ENCODE results near the gene MAPK8. TPM values are rescaled to one million over a fixed set of nuclear protein-coding genes. Genes with fewer than 3 reads are reported as not detected.

MAPK8 gene
- polyA plus RNA-seq, 3 donors: 18.4 to 21.1 (median 18.5) TPM

DNA sequence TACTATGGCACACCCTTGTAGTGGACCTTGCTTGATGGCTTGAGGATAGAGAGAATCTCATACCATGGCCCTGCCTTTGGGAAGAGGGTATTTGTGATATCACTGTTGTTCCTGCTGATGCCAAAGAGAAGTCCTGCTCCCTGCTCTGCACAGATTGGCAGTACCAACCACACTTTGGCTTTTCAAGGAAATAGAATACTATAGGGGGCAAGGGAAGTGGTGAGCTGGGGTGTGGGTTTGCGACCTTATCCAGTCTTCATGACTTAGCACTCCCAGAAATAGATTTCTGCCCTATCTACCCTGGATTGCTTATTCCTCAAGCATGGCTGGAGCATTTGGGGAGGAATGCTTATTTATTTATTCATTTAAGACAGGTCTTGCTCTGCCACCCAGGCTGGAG is 6.8 kb upstream of the MAPK8 start:
- no peaks in the 10 kb centered on the region for H3K79me2 ChIP-seq (ENCODE audit: insufficient read depth, low read length)
- no peak overlapping the region for H3K4me2 ChIP-seq (replicated peaks; ENCODE audit: extremely low read depth, low read length, poor library complexity, severe bottlenecking)
- TF ChIP-seq, protein P1, sequence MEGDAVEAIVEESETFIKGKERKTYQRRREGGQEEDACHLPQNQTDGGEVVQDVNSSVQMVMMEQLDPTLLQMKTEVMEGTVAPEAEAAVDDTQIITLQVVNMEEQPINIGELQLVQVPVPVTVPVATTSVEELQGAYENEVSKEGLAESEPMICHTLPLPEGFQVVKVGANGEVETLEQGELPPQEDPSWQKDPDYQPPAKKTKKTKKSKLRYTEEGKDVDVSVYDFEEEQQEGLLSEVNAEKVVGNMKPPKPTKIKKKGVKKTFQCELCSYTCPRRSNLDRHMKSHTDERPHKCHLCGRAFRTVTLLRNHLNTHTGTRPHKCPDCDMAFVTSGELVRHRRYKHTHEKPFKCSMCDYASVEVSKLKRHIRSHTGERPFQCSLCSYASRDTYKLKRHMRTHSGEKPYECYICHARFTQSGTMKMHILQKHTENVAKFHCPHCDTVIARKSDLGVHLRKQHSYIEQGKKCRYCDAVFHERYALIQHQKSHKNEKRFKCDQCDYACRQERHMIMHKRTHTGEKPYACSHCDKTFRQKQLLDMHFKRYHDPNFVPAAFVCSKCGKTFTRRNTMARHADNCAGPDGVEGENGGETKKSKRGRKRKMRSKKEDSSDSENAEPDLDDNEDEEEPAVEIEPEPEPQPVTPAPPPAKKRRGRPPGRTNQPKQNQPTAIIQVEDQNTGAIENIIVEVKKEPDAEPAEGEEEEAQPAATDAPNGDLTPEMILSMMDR (IDR thresholded peaks at IDR 0.05): no peak
- DNase-seq: no peak
- H3K9ac ChIP-seq (ENCODE audit: insufficient read depth, low read length, poor library complexity, severe bottlenecking): no peak overlapping the region
- no peaks in the 10 kb centered on the region for H3K4me1 ChIP-seq (ENCODE audit: control insufficient read depth in 1 of 2, insufficient read depth in 2 of 2, low read length in 2 of 2)
- H2AFZ ChIP-seq (ENCODE audit: insufficient read depth, low read depth, low read length, poor library complexity, severe bottlenecking): no peak overlapping the region
- H3K9me3 Mint-ChIP-seq: peaks cover 0 to 1% (median 0%) of the 10 kb centered on the region in 7 donors
- no peaks in the 10 kb centered on the region for H3K27me3 ChIP-seq (ENCODE audit: control insufficient read depth in 2 of 2, insufficient read depth in 2 of 2, low read length in 2 of 2)
- no peaks in the 10 kb centered on the region for H3K36me3 ChIP-seq (replicated peaks in 1 of 2; ENCODE audit: control insufficient read depth in 1 of 2, insufficient read depth in 2 of 2, low read length in 2 of 2)
- WGBS (ENCODE audit: insufficient coverage): no CpG with 5 or more reads among the region's 1 CpG
- H3K4me3 ChIP-seq (replicated peaks in 1 of 3; ENCODE audit: low read depth in 2 of 3, low read length in 3 of 3): no peak overlapping the region
- H3K27ac ChIP-seq (ENCODE audit: low read depth in 1 of 2, low read length in 2 of 2): no peak overlapping the region
- intact Hi-C loops (cut with micrococcal nuclease): loop anchor here in 1 of 2 donors (10.0 kb wide), 1 partner anchor 1245 kb away; no protein-coding TSS in a partner anchor
- no peak overlapping the region for H3K4me3 Mint-ChIP-seq
- H3K27me3 Mint-ChIP-seq (ENCODE audit: low read depth in 3 of 3): peaks cover 3 to 8% (median 5%) of the 10 kb centered on the region in 3 donors
- no peaks in the 10 kb centered on the region for H3K36me3 Mint-ChIP-seq
- no peaks in the 10 kb centered on the region for H3K9me3 ChIP-seq (replicated peaks in 1 of 2; ENCODE audit: control insufficient read depth in 1 of 2, insufficient read depth in 1 of 2, low read length in 2 of 2)
- no peaks in the 10 kb centered on the region for H4K20me1 ChIP-seq (ENCODE audit: insufficient read depth, low read length)
- peaks cover 2% of the 10 kb centered on the region for H3K4me1 Mint-ChIP-seq
- no peak overlapping the region for H3K27ac Mint-ChIP-seq

DNA sequence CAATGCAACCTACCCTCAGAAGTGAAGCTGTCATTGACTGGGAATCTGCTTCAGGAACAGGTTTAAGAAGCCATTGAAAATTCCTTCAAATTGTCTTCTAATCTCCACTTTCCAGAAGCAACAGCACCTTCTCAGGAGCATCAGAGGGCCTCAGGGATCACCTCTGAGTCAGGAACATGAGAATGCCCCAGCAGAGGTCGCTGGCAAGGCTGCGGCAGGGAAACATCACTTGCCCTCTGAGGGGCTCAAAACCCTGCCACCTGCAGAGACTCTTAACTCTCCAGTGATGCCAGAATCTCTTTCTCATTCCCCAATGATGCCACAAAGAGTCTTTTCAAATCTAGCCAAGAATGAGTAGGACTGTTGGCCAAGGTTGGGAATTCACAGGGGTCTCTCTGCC is 5.9 kb upstream of the MAPK8 start:
- no peak overlapping the region for H3K9ac ChIP-seq (ENCODE audit: insufficient read depth, low read length, poor library complexity, severe bottlenecking)
- no peak overlapping the region for H3K27ac ChIP-seq (ENCODE audit: low read depth in 1 of 2, low read length in 2 of 2)
- no peak overlapping the region for H3K27ac Mint-ChIP-seq
- no peaks in the 10 kb centered on the region for H3K79me2 ChIP-seq (ENCODE audit: insufficient read depth, low read length)
- H3K4me1 Mint-ChIP-seq: peaks cover 2% of the 10 kb centered on the region
- H3K27me3 ChIP-seq (ENCODE audit: control insufficient read depth in 2 of 2, insufficient read depth in 2 of 2, low read length in 2 of 2): no peaks in the 10 kb centered on the region
- DNase-seq: no peak
- peaks cover 0 to 1% (median 0%) of the 10 kb centered on the region in 7 donors for H3K9me3 Mint-ChIP-seq
- H3K9me3 ChIP-seq (replicated peaks in 1 of 2; ENCODE audit: control insufficient read depth in 1 of 2, insufficient read depth in 1 of 2, low read length in 2 of 2): no peaks in the 10 kb centered on the region
- no peaks in the 10 kb centered on the region for H4K20me1 ChIP-seq (ENCODE audit: insufficient read depth, low read length)
- no peaks in the 10 kb centered on the region for H3K36me3 ChIP-seq (replicated peaks in 1 of 2; ENCODE audit: control insufficient read depth in 1 of 2, insufficient read depth in 2 of 2, low read length in 2 of 2)
- H3K27me3 Mint-ChIP-seq (ENCODE audit: low read depth in 3 of 3): peaks cover 3 to 8% (median 5%) of the 10 kb centered on the region in 3 donors
- no peak overlapping the region for H3K4me3 ChIP-seq (replicated peaks in 1 of 3; ENCODE audit: low read depth in 2 of 3, low read length in 3 of 3)
- TF ChIP-seq, protein P1 (IDR thresholded peaks at IDR 0.05): no peak
- H3K4me2 ChIP-seq (replicated peaks; ENCODE audit: extremely low read depth, low read length, poor library complexity, severe bottlenecking): no peak overlapping the region
- no peak overlapping the region for H3K4me3 Mint-ChIP-seq
- H3K4me1 ChIP-seq (ENCODE audit: control insufficient read depth in 1 of 2, insufficient read depth in 2 of 2, low read length in 2 of 2): no peaks in the 10 kb centered on the region
- intact Hi-C loops (cut with micrococcal nuclease): loop anchor here in 1 of 2 donors (10.0 kb wide), 1 partner anchor 1244 kb away; no protein-coding TSS in a partner anchor
- H3K36me3 Mint-ChIP-seq: no peaks in the 10 kb centered on the region
- H2AFZ ChIP-seq (ENCODE audit: insufficient read depth, low read depth, low read length, poor library complexity, severe bottlenecking): no peak overlapping the region
- 100% methylated on average over 1 of the region's 2 CpGs for WGBS (ENCODE audit: insufficient coverage)
